Activated CD4-positive, alpha-beta memory T cell treated with anti-CD3 and anti-CD28 coated beads, Interleukin-2, amount 10 ng/mL, durations not matched to agents 7 days and 5 days (primary cell): ENCODE results near the gene ZBTB20. TPM values are rescaled to one million over a fixed set of nuclear protein-coding genes. Genes with fewer than 3 reads are reported as not detected.

Experiments used
- CTCF ChIA-PET: fragments of 350-600 bp; sonication (Branson Sonifier 250); formaldehyde crosslinking; loops from one replicate; lab custom pipeline; 2021; ENCODE audit warnings: antibody characterized with exemption, inconsistent platforms; lab: Charles Lee
- POLR2A ChIA-PET: fragments of 350-600 bp; sonication (Branson Sonifier 250); formaldehyde crosslinking; loops from one replicate; lab custom pipeline; 2021; ENCODE audit warnings: antibody characterized with exemption; lab: Charles Lee
- DNase-seq: peaks from one replicate; pipeline ENCODE4 v3.0.0-alpha.2; 2020
- H3K27ac Mint-ChIP-seq: one replicate; pipeline ENCODE4 v1.8.0; 2021; ENCODE audit warnings: mild to moderate bottlenecking, mixed read lengths
- H3K27me3 Mint-ChIP-seq: one replicate; pipeline ENCODE4 v1.8.0; 2021; ENCODE audit warnings: mixed read lengths
- H3K36me3 Mint-ChIP-seq: one replicate; pipeline ENCODE4 v1.8.0; 2021; ENCODE audit warnings: low read depth, mixed read lengths
- H3K4me1 Mint-ChIP-seq: one replicate; pipeline ENCODE4 v1.8.0; 2021; ENCODE audit warnings: mixed read lengths
- H3K4me3 Mint-ChIP-seq: one replicate; pipeline ENCODE4 v1.8.0; 2021; ENCODE audit warnings: mild to moderate bottlenecking, mixed read lengths
- H3K9me3 Mint-ChIP-seq: one replicate; pipeline ENCODE4 v1.8.0; 2021; ENCODE audit warnings: mixed read lengths
- total RNA-seq, 2 experiments: library from RNA; stranded (reverse); gene quantifications; one replicate each; pipeline ENCODE4 v1.2.3, GENCODE V29; 2021

ZBTB20 gene
- total RNA-seq, 2 experiments from 2014 or later: 6.3 to 8.6 TPM

DNA sequence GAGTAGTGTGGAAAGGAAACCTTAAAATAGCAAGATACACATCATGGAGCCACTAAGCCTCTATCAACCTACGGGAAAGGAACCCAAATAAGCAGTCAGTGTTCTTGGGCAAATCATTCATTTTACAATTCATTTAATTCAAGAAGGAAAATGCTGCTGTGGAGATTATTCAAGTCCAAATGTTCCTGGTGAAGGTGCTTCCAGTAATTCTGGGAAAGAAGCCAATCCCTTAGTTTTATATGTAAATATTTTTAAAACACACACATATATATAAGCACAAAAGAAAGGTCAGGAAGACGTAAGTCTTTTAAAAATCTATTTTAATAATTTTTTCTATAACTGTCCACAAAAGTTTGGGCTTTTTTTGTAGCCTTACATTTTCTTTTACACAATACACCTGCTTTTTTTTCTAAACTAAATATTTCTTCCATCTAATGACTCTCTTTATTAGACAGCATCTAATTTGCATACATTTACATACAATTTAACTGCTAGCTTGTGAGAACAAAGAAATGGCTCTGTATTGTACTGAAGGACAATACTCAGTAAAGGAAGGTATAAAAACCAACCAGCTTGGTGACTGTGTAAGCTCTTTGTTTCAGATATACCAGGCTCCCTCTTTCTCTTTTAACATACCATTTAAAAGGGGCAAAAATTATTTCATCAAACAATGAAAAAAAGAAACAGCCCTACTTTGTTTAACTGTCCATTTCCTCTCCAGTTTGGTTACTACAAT lies 269.5 kb downstream of the ZBTB20 start:
- Mint-ChIP-seq H3K4me3 (no peak overlapping the region), H3K27me3 (no peaks in the 10 kb centered on the region), H3K27ac (no peak overlapping the region), H3K4me1 (peaks cover 16% of the 10 kb centered on the region), H3K36me3 (no peaks in the 10 kb centered on the region), H3K9me3 (no peaks in the 10 kb centered on the region)
- DNase-seq: no peak
- ChIA-PET POLR2A (no interaction called here), CTCF (no interaction called here)

DNA sequence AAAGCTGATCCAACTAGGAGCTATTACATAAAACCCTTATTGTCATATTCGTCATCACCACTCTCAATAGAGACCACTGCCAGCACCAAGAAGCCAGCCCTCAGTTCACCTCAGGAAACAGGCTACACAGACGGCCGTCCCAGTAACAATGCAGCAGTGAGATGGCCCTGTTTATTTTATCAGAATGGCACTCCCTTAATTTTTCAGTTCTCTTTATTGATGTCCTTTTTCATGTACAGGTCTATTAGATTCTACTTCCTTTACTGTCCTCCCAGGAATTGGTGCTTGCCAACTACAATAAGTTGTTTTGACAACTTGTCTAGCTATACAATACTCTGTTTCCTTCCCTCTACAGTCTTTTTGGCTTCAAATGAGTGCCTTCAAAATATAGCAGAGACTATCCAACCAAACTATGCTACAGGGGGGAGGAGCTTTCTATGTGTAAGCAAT lies 272.5 kb downstream of the ZBTB20 start:
- no peak for DNase-seq
- Mint-ChIP-seq H3K27ac (no peak overlapping the region), H3K4me3 (no peak overlapping the region), H3K27me3 (no peaks in the 10 kb centered on the region), H3K9me3 (no peaks in the 10 kb centered on the region), H3K4me1 (peaks cover 11% of the 10 kb centered on the region), H3K36me3 (no peaks in the 10 kb centered on the region)
- POLR2A ChIA-PET: no interaction called here
- CTCF ChIA-PET: no interaction called here

DNA sequence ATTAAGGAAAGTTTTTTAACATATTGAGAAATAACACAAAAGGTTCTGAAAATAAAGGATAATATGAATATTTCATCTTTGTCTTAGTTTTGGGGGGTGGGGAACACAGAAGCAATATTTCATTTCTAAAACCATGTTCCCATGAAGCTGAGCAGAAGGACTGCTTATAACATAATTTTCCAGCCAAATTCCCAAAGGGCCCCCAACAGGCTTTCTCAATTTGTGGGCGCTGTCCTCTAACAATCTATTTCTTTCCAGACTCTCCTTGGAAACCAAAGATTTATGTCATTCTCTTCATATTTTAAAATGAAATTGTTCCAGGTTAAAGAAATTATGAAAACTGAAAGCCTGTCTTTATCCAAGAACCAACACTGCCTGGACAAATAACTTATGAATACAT lies 273.5 kb downstream of the ZBTB20 start:
- H3K27me3 Mint-ChIP-seq: no peaks in the 10 kb centered on the region
- CTCF ChIA-PET: no interaction called here
- no peaks in the 10 kb centered on the region for H3K9me3 Mint-ChIP-seq
- POLR2A ChIA-PET: no interaction called here
- no peak overlapping the region for H3K4me3 Mint-ChIP-seq
- DNase-seq: no peak
- H3K4me1 Mint-ChIP-seq: peaks cover 1% of the 10 kb centered on the region
- no peaks in the 10 kb centered on the region for H3K36me3 Mint-ChIP-seq
- no peak overlapping the region for H3K27ac Mint-ChIP-seq

- DNase-seq: no peak
- Mint-ChIP-seq H3K4me3 (no peak overlapping the region), H3K4me1 (no peaks in the 10 kb centered on the region), H3K27me3 (no peaks in the 10 kb centered on the region), H3K36me3 (no peaks in the 10 kb centered on the region), H3K27ac (no peak overlapping the region), H3K9me3 (no peaks in the 10 kb centered on the region)
- ChIA-PET CTCF (no interaction called here), POLR2A (no interaction called here)
Measured at GRCh38 chr3:114872588-114872987, 274.5 kb downstream of the ZBTB20 start.

DNA sequence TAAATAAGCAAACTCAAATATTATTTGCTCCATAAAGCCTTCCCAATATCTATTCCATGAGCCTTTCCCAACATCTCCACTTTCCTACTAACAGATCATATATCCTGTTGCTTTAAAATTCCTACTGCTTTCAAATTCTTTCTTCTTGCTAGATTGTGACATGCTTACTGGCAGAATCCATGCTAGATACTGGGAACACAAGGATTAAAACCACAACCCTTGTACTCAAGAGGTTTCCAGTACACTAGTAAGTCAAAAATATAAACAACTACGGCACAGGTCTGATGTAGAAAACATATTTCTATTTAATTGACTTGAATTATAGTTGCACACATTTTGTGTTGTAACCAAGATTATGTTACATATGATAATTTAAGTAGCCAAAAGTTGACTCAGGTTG lies 275.0 kb downstream of the ZBTB20 start:
- Mint-ChIP-seq H3K27ac (no peak overlapping the region), H3K9me3 (no peaks in the 10 kb centered on the region), H3K27me3 (no peaks in the 10 kb centered on the region), H3K4me3 (no peak overlapping the region), H3K36me3 (no peaks in the 10 kb centered on the region), H3K4me1 (no peaks in the 10 kb centered on the region)
- ChIA-PET CTCF (no interaction called here), POLR2A (no interaction called here)
- no peak for DNase-seq

GRCh38 chr3:114867835-114868503 lies 279.1 kb downstream of the ZBTB20 start:
- ChIA-PET CTCF (interaction anchor here (0.6 kb wide), 1 partner anchor 995 kb away, joined by 3 read pairs; no protein-coding TSS in a partner anchor), POLR2A (no interaction called here)
- peaks cover 10% of the 10 kb centered on the region for H3K4me1 Mint-ChIP-seq
- no peaks in the 10 kb centered on the region for H3K9me3 Mint-ChIP-seq
- no peaks in the 10 kb centered on the region for H3K27me3 Mint-ChIP-seq
- no peak for DNase-seq
- H3K36me3 Mint-ChIP-seq: no peaks in the 10 kb centered on the region
- H3K4me3 Mint-ChIP-seq: no peak overlapping the region
- H3K27ac Mint-ChIP-seq: no peak overlapping the region

DNA sequence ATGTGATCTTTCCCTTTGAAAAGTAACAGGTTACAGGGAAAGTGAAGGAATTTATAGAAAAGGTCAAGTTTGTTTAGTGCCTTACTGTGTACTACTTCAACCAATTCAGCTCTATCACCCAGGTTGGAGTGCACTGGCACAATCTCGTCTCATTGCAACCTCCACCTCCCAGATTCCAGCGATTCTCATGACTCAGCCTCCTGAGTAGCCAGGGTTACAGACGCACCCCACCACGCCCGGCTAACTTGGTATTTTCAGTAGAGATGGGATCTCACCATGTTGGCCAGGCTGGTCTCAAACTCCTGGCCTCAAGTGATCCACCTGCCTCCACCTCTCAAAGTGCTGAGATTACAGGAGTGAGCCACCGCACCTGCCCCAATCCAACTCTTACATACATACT lies 279.7 kb downstream of the ZBTB20 start:
- POLR2A ChIA-PET: no interaction called here
- Mint-ChIP-seq H3K4me1 (peaks cover 10% of the 10 kb centered on the region), H3K27me3 (no peaks in the 10 kb centered on the region), H3K36me3 (no peaks in the 10 kb centered on the region), H3K9me3 (no peaks in the 10 kb centered on the region), H3K27ac (no peak overlapping the region), H3K4me3 (no peak overlapping the region)
- no peak for DNase-seq
- CTCF ChIA-PET: no interaction called here

DNA sequence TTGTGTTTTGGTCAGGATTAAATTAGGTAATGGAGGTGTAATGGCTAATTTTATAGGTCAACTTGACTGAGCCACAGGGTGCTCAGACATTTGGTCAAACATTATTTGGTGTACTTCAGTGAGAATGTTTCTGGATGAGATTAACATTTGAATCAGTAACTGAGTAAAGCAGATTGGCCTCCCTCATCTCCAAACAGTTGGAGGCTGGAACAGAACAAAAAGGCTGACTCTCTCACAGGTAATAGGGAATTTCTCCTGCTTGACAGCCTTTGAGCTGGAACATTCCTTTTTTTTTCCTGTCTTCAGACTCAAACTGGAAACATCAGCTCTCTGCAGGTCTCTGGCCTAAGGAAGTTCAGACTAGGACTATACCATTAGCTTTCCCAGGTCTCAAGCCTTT lies 280.7 kb downstream of the ZBTB20 start:
- peaks cover 10% of the 10 kb centered on the region for H3K4me1 Mint-ChIP-seq
- H3K4me3 Mint-ChIP-seq: no peak overlapping the region
- ChIA-PET CTCF (interaction anchor here (0.6 kb wide), 1 partner anchor 33 kb away, joined by 3 read pairs; no protein-coding TSS in a partner anchor), POLR2A (no interaction called here)
- no peak overlapping the region for H3K27ac Mint-ChIP-seq
- H3K27me3 Mint-ChIP-seq: no peaks in the 10 kb centered on the region
- no peaks in the 10 kb centered on the region for H3K9me3 Mint-ChIP-seq
- H3K36me3 Mint-ChIP-seq: no peaks in the 10 kb centered on the region
- no peak for DNase-seq

DNA sequence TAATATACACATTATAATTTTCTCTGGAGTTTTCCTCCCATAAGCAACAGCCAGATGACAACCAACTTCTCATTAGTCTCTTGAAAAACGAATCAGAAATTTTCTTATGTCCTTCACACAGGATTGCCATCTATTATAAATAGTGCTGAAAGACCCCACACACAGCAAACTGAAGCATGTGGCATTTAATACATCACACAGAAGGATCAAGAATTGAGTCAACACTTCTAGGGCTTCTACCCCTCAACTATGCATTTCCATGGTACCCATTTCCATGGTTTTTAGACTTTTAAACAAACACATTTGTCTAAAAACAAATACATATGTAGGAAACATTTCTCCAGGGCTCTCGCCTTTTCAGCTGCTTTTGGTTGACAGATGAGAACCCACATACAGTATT lies 282.1 kb downstream of the ZBTB20 start:
- Mint-ChIP-seq H3K4me3 (no peak overlapping the region), H3K9me3 (no peaks in the 10 kb centered on the region), H3K4me1 (peaks cover 14% of the 10 kb centered on the region), H3K27me3 (no peaks in the 10 kb centered on the region), H3K27ac (no peak overlapping the region), H3K36me3 (no peaks in the 10 kb centered on the region)
- DNase-seq: no peak
- CTCF ChIA-PET: interaction anchor here (0.7 kb wide), 1 partner anchor 105 kb away, joined by 3 read pairs; no protein-coding TSS in a partner anchor
- POLR2A ChIA-PET: no interaction called here

DNA sequence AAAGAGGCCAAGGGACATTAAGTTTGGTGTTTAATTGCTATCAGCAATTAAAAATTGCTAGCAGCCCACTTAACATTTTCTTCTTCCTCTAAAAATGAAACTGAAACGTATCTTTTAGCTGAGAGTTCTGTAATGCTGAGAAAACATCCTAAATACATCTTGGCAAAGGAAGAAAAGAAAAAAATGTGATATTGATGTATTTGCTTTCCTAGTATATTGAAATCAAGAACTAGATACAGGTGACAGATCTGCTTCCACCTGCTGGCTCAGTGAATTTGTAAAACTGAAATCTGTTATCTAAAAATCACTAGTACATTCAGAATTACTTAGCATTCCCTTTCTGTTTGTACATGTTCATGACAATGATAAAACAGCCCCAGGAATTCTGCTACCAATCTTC lies 283.2 kb downstream of the ZBTB20 start:
- no peak overlapping the region for H3K27ac Mint-ChIP-seq
- no peaks in the 10 kb centered on the region for H3K36me3 Mint-ChIP-seq
- DNase-seq: no peak
- H3K4me1 Mint-ChIP-seq: peaks cover 14% of the 10 kb centered on the region
- no peaks in the 10 kb centered on the region for H3K27me3 Mint-ChIP-seq
- H3K9me3 Mint-ChIP-seq: no peaks in the 10 kb centered on the region
- POLR2A ChIA-PET: interaction anchor here (0.6 kb wide), 1 partner anchor 282 kb away, joined by 3 read pairs; no protein-coding TSS in a partner anchor
- CTCF ChIA-PET: no interaction called here
- H3K4me3 Mint-ChIP-seq: peak overlapping the region; percentile 6

DNA sequence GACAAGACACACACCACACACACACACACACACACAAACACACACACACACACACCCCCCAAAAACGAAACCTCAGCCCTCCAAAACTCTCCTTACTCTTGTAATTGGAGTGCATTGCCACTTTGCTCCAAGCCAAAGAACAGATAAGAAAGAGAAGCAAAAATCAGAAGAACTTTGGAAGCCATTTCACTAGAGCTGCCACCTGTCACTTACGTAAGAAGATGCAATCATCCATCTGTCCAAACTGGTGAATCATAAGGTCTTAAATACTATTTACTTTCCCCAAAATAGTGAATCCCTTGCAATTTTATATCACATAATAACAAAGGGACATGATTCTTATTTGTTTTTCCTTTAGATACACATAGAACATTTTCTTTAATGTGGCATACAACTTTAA lies 285.4 kb downstream of the ZBTB20 start:
- Mint-ChIP-seq H3K36me3 (no peaks in the 10 kb centered on the region), H3K4me3 (no peak overlapping the region), H3K4me1 (peaks cover 14% of the 10 kb centered on the region), H3K27ac (no peak overlapping the region), H3K9me3 (no peaks in the 10 kb centered on the region), H3K27me3 (no peaks in the 10 kb centered on the region)
- ChIA-PET POLR2A (no interaction called here), CTCF (no interaction called here)
- no peak for DNase-seq

DNA sequence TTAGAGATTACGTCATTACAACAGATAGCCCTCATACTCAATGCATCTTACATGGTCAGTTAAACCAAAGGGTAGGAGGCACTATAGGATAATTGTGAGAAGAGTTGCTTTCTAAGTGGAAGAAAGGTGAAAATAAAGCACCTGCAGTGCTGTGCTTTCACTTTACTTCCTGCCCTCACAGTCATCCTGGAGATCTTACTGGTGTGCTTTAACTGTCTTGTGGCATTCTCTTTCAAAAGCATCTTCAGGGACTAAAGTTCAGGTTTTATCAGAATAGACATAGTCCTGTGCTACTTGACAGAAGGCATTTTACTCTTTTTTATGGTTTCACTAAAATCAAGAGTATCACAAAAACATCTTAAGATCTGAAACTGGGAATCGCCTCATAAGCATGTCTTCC lies 286.6 kb downstream of the ZBTB20 start:
- no peaks in the 10 kb centered on the region for H3K36me3 Mint-ChIP-seq
- no peaks in the 10 kb centered on the region for H3K27me3 Mint-ChIP-seq
- no peaks in the 10 kb centered on the region for H3K9me3 Mint-ChIP-seq
- H3K4me1 Mint-ChIP-seq: peaks cover 14% of the 10 kb centered on the region
- DNase-seq: no peak
- no peak overlapping the region for H3K4me3 Mint-ChIP-seq
- no peak overlapping the region for H3K27ac Mint-ChIP-seq
- ChIA-PET CTCF (no interaction called here), POLR2A (no interaction called here)

- Mint-ChIP-seq H3K27me3 (no peaks in the 10 kb centered on the region), H3K4me3 (no peak overlapping the region), H3K27ac (no peak overlapping the region), H3K4me1 (peaks cover 6% of the 10 kb centered on the region), H3K36me3 (no peaks in the 10 kb centered on the region), H3K9me3 (no peaks in the 10 kb centered on the region)
- ChIA-PET POLR2A (no interaction called here), CTCF (no interaction called here)
- no peak for DNase-seq
Measured at GRCh38 chr3:114858329-114858728, 288.8 kb downstream of the ZBTB20 start.
